Suprapubic skin (tissue), 3 donors: ENCODE results near the gene RPSA.

Experiments
- CTCF ChIP-seq, 2 donors: fragments of 200-600 bp in 1 of 2; fragments of 450-650 bp in 1 of 2; sonication (generic) in 1 of 2; IDR thresholded peaks; one replicate each; pipeline ENCODE4 v1.5.1; 2016 to 2019; ENCODE audit warnings: antibody characterized with exemption in 2 of 2, mild to moderate bottlenecking in 1 of 2, moderate library complexity in 1 of 2
- POLR2A ChIP-seq, 2 donors: fragments of 450-650 bp; IDR thresholded peaks; one replicate each; pipeline ENCODE4 v1.6.1; 2017; ENCODE audit warnings: antibody characterized with exemption in 2 of 2, mild to moderate bottlenecking in 2 of 2, moderate library complexity in 2 of 2

GRCh38 chr3:39434574-39434973 lies 28.1 kb downstream of the RPSA start:
- TF ChIP-seq CTCF (IDR thresholded peaks at IDR 0.05), result no peak
- no peak for TF ChIP-seq POLR2A (IDR thresholded peaks at IDR 0.05)
